ENCODE measurements around the gene KCNJ5. TPM values are rescaled to one million over a fixed set of nuclear protein-coding genes. Genes with fewer than 3 reads are reported as not detected.

KCNJ5 gene
- polyA plus RNA-seq, 3 donors from 2014 or later, result not detected

- H3K4me3 Mint-ChIP-seq, result peak overlapping the region; percentile 66 to 82 (median 78)
- peak in 2 of 3 donors; percentile 17 to 26 for DNase-seq
- H3K9me3 Mint-ChIP-seq, result no peaks in the 10 kb centered on the region
- peaks cover 0 to 3% (median 0%) of the 10 kb centered on the region in 3 donors for H3K36me3 Mint-ChIP-seq
- no peak overlapping the region for H3K27ac Mint-ChIP-seq
- H3K4me1 Mint-ChIP-seq, result peaks cover 20 to 29% of the 10 kb centered on the region in 2 donors
- H3K27me3 Mint-ChIP-seq (ENCODE audit: low read depth in 3 of 3), result peaks cover 21 to 30% (median 24%) of the 10 kb centered on the region in 3 donors
Observed at GRCh38 chr11:128905345-128906184, 14.4 kb downstream of the KCNJ5 start.

- peaks cover 0 to 3% (median 0%) of the 10 kb centered on the region in 3 donors for H3K36me3 Mint-ChIP-seq
- no peak for DNase-seq
- H3K9me3 Mint-ChIP-seq, result no peaks in the 10 kb centered on the region
- H3K27ac Mint-ChIP-seq, result no peak overlapping the region
- peak overlapping the region; percentile 66 to 82 (median 78) for H3K4me3 Mint-ChIP-seq
- peaks cover 20 to 29% of the 10 kb centered on the region in 2 donors for H3K4me1 Mint-ChIP-seq
- peaks cover 18 to 30% (median 23%) of the 10 kb centered on the region in 3 donors for H3K27me3 Mint-ChIP-seq (ENCODE audit: low read depth in 3 of 3)
Observed at GRCh38 chr11:128906185-128907050, 15.3 kb downstream of the KCNJ5 start.

GRCh38 chr11:128907585-128907984 lies 16.4 kb downstream of the KCNJ5 start:
- peaks cover 0 to 3% (median 0%) of the 10 kb centered on the region in 3 donors for H3K36me3 Mint-ChIP-seq
- no peak overlapping the region for H3K4me3 Mint-ChIP-seq
- peaks cover 18 to 32% (median 27%) of the 10 kb centered on the region in 3 donors for H3K27me3 Mint-ChIP-seq (ENCODE audit: low read depth in 3 of 3)
- no peak overlapping the region for H3K27ac Mint-ChIP-seq
- no peaks in the 10 kb centered on the region for H3K9me3 Mint-ChIP-seq
- H3K4me1 Mint-ChIP-seq, result peaks cover 20 to 29% of the 10 kb centered on the region in 2 donors
- DNase-seq, result no peak

DNA sequence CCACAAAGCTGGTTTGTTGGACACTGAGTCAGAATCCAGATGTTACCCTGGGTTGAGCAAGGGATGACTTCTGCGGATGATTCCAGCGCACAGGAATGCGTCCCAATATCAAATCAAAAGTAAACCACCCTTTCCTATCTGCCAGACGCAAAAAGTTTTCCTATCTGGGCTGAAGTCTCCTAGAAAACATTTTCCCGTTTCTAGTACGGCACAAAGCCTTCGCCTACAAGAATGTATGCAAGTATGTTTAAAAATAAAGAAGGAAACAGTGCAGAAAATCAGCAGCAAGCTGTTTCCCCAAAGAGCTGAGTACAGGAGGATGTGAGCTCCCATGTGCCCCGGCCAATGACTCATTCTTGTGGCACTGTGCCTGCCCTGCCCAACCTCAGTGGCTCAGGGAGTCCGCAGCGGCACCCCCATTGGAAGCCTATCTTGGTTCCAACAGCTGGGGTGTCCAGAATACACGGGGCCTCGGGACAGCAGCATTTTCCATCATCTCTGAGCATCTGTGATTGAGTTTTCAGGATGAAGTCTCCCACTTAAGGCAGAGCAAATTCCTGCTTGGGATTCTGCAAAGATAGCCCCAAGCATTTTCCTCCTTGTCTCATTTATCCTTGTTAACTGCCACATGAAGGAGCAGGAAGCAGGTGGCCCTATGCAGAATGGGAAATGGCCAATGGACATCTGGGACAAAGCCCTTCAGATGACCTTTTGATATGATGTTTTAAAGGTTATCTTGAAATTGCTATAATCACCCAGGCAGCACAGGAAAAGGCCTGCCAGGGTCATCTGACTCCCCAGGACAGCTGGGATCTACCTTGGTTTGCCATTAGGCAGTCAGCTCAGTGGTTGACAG lies 17.5 kb downstream of the KCNJ5 start:
- Mint-ChIP-seq H3K36me3 (peaks cover 0 to 3% (median 0%) of the 10 kb centered on the region in 3 donors), H3K9me3 (no peaks in the 10 kb centered on the region), H3K4me1 (peaks cover 20 to 29% of the 10 kb centered on the region in 2 donors), H3K27ac (no peak overlapping the region), H3K4me3 (no peak overlapping the region), H3K27me3 (ENCODE audit: low read depth in 3 of 3) (peaks cover 14 to 32% (median 30%) of the 10 kb centered on the region in 3 donors)
- DNase-seq, result no peak

DNA sequence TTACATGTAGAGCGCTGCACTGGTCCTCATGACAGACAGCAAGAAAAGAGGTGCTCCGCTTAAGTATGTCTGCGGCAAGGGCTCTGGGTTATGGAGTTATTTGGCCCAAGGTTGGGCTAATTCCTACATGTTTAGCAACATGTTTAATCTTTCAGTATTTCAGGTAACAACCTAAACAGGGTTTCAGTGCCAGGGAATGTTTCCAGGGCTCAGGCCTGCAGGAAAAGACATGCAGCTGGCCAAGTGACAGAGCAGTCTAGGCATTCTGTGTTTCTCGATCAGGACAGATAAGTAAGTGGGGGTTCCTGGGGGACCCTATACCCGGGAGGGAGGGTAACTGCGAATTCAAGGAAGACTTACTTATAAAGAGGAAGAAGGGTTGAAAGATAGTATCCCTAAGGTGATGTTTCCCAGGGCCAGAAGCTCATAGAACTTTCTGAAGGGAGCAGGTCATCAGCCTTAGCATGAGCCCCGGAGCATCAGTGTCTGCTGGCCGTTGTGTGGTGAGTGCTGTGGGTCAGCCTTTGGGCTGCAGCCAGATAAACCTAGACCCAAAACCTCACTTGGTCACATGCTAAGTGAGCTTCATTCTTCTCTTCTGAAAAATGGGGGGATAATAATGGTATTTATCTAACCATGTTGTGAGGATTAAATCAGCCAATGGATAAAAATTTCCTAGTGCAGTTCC lies 18.4 kb downstream of the KCNJ5 start:
- Mint-ChIP-seq H3K4me1 (peaks cover 12 to 20% of the 10 kb centered on the region in 2 donors), H3K9me3 (no peaks in the 10 kb centered on the region), H3K4me3 (no peak overlapping the region), H3K27me3 (ENCODE audit: low read depth in 3 of 3) (peaks cover 10 to 32% (median 27%) of the 10 kb centered on the region in 3 donors), H3K27ac (no peak overlapping the region), H3K36me3 (no peaks in the 10 kb centered on the region)
- no peak for DNase-seq

DNA sequence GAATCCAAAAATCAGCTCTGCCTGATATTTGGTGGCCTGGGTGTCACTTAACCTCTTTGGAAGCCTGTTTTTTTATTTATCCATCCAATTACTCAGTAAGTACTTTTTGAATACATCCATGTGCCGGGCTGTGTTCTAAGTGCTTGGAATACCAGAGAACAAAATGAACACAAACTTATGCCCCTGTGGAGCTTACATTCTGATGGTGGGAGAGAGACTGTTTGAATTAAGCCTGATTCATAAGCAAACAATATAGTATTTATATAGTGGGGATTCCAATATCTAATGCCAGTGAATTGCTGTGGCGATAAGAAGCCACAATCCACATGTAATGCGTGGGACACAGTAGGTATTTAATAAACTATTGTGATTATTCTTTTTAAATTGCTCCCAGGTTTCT lies 19.4 kb downstream of the KCNJ5 start:
- Mint-ChIP-seq H3K36me3 (peaks cover 0 to 4% (median 0%) of the 10 kb centered on the region in 3 donors), H3K27me3 (ENCODE audit: low read depth in 3 of 3) (peaks cover 10 to 32% (median 32%) of the 10 kb centered on the region in 3 donors), H3K27ac (no peak overlapping the region), H3K9me3 (no peaks in the 10 kb centered on the region), H3K4me3 (no peak overlapping the region), H3K4me1 (peaks cover 10 to 17% of the 10 kb centered on the region in 2 donors)
- no peak for DNase-seq

DNA sequence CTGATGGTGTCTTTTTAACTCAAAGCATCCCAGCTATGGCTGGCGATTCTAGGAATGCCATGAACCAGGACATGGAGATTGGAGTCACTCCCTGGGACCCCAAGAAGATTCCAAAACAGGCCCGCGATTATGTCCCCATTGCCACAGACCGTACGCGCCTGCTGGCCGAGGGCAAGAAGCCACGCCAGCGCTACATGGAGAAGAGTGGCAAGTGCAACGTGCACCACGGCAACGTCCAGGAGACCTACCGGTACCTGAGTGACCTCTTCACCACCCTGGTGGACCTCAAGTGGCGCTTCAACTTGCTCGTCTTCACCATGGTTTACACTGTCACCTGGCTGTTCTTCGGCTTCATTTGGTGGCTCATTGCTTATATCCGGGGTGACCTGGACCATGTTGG lies 20.1 kb downstream of the KCNJ5 start:
- peaks cover 5 to 10% of the 10 kb centered on the region in 2 donors for H3K4me1 Mint-ChIP-seq
- DNase-seq, result no peak
- no peak overlapping the region for H3K4me3 Mint-ChIP-seq
- H3K9me3 Mint-ChIP-seq, result no peaks in the 10 kb centered on the region
- H3K36me3 Mint-ChIP-seq, result peaks cover 0 to 8% (median 0%) of the 10 kb centered on the region in 3 donors
- H3K27ac Mint-ChIP-seq, result no peak overlapping the region
- peaks cover 10 to 36% (median 32%) of the 10 kb centered on the region in 3 donors for H3K27me3 Mint-ChIP-seq (ENCODE audit: low read depth in 3 of 3)

- peaks cover 0 to 8% (median 0%) of the 10 kb centered on the region in 3 donors for H3K36me3 Mint-ChIP-seq
- DNase-seq, result no peak
- H3K4me3 Mint-ChIP-seq, result no peak overlapping the region
- peaks cover 1 to 6% of the 10 kb centered on the region in 2 donors for H3K4me1 Mint-ChIP-seq
- H3K27me3 Mint-ChIP-seq (ENCODE audit: low read depth in 3 of 3), result peaks cover 10 to 37% (median 32%) of the 10 kb centered on the region in 3 donors
- no peaks in the 10 kb centered on the region for H3K9me3 Mint-ChIP-seq
- no peak overlapping the region for H3K27ac Mint-ChIP-seq
Observed at GRCh38 chr11:128911701-128912100, 20.5 kb downstream of the KCNJ5 start.

DNA sequence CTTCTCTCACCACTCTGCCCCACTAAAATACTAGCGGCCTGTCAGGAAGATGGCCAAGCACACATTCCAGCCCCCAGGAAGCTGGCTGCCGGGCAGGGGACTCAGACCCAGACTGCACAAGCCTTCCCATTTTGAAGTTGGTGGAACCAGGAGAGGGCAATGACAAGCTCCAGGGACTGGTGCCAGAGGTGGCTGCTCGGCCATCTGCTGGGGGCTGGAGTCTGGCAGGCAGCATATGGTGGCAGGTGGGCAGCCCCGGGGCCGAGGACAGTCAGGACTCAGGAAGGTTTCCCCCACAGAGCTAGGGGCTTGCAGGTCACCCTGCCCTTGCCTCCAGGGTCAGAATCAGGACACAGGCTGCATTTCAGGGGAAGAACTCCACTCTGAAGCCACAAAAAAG lies 22.6 kb downstream of the KCNJ5 start:
- Mint-ChIP-seq H3K4me1 (peaks cover 19 to 20% of the 10 kb centered on the region in 2 donors), H3K36me3 (peaks cover 0 to 8% (median 0%) of the 10 kb centered on the region in 3 donors), H3K9me3 (no peaks in the 10 kb centered on the region), H3K27me3 (ENCODE audit: low read depth in 3 of 3) (peaks cover 13 to 38% (median 34%) of the 10 kb centered on the region in 3 donors), H3K4me3 (no peak overlapping the region), H3K27ac (no peak overlapping the region)
- no peak for DNase-seq

DNA sequence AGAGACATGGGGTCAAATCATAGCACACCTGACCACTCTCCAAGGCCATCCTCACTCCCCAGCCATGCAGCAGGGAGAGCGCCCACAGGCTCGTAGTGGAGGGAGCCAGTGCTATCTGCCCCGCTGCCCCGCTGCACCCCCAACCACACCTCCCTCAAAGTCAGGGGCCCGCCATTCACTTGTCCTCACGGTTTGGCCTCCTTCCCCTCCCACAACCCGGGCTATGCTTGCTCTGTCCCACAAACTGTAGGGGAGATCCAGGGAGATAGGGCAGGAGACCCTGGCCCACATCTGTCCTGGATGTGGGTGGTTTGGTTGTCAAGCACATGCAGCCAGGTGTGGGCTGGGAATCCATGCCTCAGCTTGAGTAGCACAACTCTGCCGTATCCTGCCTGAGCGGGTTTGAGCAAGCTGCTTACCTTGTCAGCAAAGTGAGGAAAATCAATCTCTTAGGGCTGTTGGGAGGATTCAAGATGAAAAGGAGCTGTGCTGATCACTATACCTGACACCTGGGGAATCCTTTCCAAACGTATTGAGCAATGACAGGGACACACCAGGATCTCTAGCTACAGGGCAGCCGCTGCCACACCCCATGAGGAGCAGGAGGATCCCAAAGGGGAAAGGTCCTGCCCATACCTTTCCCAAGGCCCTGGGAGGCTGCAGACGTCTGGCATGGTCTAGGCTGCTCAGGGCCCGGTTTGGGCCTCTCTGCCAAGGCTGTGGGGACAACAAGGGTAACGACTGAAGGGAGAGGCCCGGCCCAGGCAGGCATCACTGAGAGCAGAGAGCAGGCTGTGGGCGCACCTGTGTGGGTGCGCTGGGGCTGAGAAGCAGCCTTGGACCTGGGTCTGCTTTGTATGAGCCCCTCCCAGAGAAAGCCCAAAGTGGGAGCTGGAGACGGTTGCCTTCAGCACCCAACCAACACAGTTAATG lies 23.3 kb downstream of the KCNJ5 start:
- H3K9me3 Mint-ChIP-seq, result no peaks in the 10 kb centered on the region
- H3K27ac Mint-ChIP-seq, result no peak overlapping the region
- no peak for DNase-seq
- no peak overlapping the region for H3K4me3 Mint-ChIP-seq
- peaks cover 0 to 8% (median 0%) of the 10 kb centered on the region in 3 donors for H3K36me3 Mint-ChIP-seq
- peaks cover 25 to 27% of the 10 kb centered on the region in 2 donors for H3K4me1 Mint-ChIP-seq
- H3K27me3 Mint-ChIP-seq (ENCODE audit: low read depth in 3 of 3), result peaks cover 12 to 39% (median 36%) of the 10 kb centered on the region in 3 donors

DNA sequence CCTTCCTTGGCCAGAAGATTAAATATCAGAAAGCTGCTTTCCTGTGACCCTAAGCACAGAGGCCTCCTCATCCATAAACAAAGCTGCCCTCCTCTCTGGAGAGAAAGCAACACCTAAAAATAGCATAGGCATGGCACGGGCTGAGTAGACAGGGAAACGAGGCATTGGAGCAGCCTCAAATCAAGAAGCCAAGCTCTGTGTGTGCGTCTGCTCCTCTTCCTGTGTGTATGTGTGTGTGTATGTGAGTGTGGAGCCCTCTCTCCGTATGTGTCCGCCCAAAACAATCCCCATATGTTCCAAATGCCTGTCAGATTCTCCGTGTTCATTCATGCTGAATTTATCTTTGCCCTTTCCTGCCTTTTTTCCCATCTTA lies 24.0 kb downstream of the KCNJ5 start:
- DNase-seq, result no peak
- peaks cover 0 to 8% (median 0%) of the 10 kb centered on the region in 3 donors for H3K36me3 Mint-ChIP-seq
- H3K4me1 Mint-ChIP-seq, result peaks cover 25 to 28% of the 10 kb centered on the region in 2 donors
- no peak overlapping the region for H3K27ac Mint-ChIP-seq
- H3K27me3 Mint-ChIP-seq (ENCODE audit: low read depth in 3 of 3), result peaks cover 10 to 36% (median 31%) of the 10 kb centered on the region in 3 donors
- H3K4me3 Mint-ChIP-seq, result no peak overlapping the region
- H3K9me3 Mint-ChIP-seq, result no peaks in the 10 kb centered on the region
